Measurements from ENCODE around the gene SH3PXD2A. TPM values are rescaled to one million over a fixed set of nuclear protein-coding genes. Genes with fewer than 3 reads are reported as not detected.

The SH3PXD2A gene
- total RNA-seq, 1 experiment from 2014 or later: 13.2 TPM

GRCh38 chr10:103547391-103547946, 307.9 kb downstream of the SH3PXD2A start:
- TF ChIP-seq CTCF (IDR thresholded peaks at IDR 0.05; ENCODE audit: unreplicated experiment): no peak
- Mint-ChIP-seq H3K4me1 (ENCODE audit: insufficient read depth, unreplicated experiment) (no peaks in the 10 kb centered on the region), H3K27ac (ENCODE audit: low read depth, unreplicated experiment) (no peak overlapping the region), H3K9me3 (ENCODE audit: unreplicated experiment) (no peaks in the 10 kb centered on the region), H3K4me3 (ENCODE audit: unreplicated experiment) (no peak overlapping the region), H3K27me3 (ENCODE audit: insufficient read depth, unreplicated experiment) (peaks cover 13% of the 10 kb centered on the region), H3K36me3 (ENCODE audit: insufficient read depth, unreplicated experiment) (no peaks in the 10 kb centered on the region)
- CTCF ChIA-PET: interaction anchor here (1.1 kb wide), 1 partner anchor 11 kb away, joined by 5 read pairs; no protein-coding TSS in a partner anchor
- DNase-seq (ENCODE audit: unreplicated experiment): no peak
- POLR2A ChIA-PET: no interaction called here
- BruUV-seq (replicated peaks): no TSS peak
- intact Hi-C loops (cut with micrococcal nuclease): no loop called here

- no peak for DNase-seq (ENCODE audit: unreplicated experiment)
- Mint-ChIP-seq H3K27me3 (ENCODE audit: insufficient read depth, unreplicated experiment) (peaks cover 13% of the 10 kb centered on the region), H3K36me3 (ENCODE audit: insufficient read depth, unreplicated experiment) (no peaks in the 10 kb centered on the region), H3K9me3 (ENCODE audit: unreplicated experiment) (no peaks in the 10 kb centered on the region), H3K4me1 (ENCODE audit: insufficient read depth, unreplicated experiment) (no peaks in the 10 kb centered on the region), H3K27ac (ENCODE audit: low read depth, unreplicated experiment) (no peak overlapping the region), H3K4me3 (ENCODE audit: unreplicated experiment) (no peak overlapping the region)
- no TSS peak for BruUV-seq (replicated peaks)
- intact Hi-C loops (cut with micrococcal nuclease): no loop called here
- POLR2A ChIA-PET: no interaction called here
- TF ChIP-seq CTCF (IDR thresholded peaks at IDR 0.05; ENCODE audit: unreplicated experiment): no peak
- CTCF ChIA-PET: interaction anchor here (1.1 to 1.2 kb wide), 2 partner anchors 10 to 131 kb away, joined by 3 to 5 read pairs; no protein-coding TSS in a partner anchor
These were observed 309.0 kb downstream of the SH3PXD2A start for GRCh38 chr10:103546401-103546800.

- no TSS peak for BruUV-seq (replicated peaks)
- Mint-ChIP-seq H3K4me3 (ENCODE audit: unreplicated experiment) (no peak overlapping the region), H3K27ac (ENCODE audit: low read depth, unreplicated experiment) (no peak overlapping the region), H3K36me3 (ENCODE audit: insufficient read depth, unreplicated experiment) (no peaks in the 10 kb centered on the region), H3K4me1 (ENCODE audit: insufficient read depth, unreplicated experiment) (no peaks in the 10 kb centered on the region), H3K27me3 (ENCODE audit: insufficient read depth, unreplicated experiment) (peaks cover 19% of the 10 kb centered on the region), H3K9me3 (ENCODE audit: unreplicated experiment) (no peaks in the 10 kb centered on the region)
- intact Hi-C loops (cut with micrococcal nuclease): no loop called here
- no peak for DNase-seq (ENCODE audit: unreplicated experiment)
- CTCF ChIA-PET: interaction anchor here (0.6 to 1.2 kb wide), 2 partner anchors 107 to 130 kb away, joined by 3 read pairs; no protein-coding TSS in a partner anchor
- POLR2A ChIA-PET: no interaction called here
- no peak for TF ChIP-seq CTCF (IDR thresholded peaks at IDR 0.05; ENCODE audit: unreplicated experiment)
These were observed 309.6 kb downstream of the SH3PXD2A start for GRCh38 chr10:103545771-103546281.

- Mint-ChIP-seq H3K9me3 (ENCODE audit: unreplicated experiment) (no peaks in the 10 kb centered on the region), H3K36me3 (ENCODE audit: insufficient read depth, unreplicated experiment) (no peaks in the 10 kb centered on the region), H3K27ac (ENCODE audit: low read depth, unreplicated experiment) (no peak overlapping the region), H3K27me3 (ENCODE audit: insufficient read depth, unreplicated experiment) (peaks cover 24% of the 10 kb centered on the region), H3K4me1 (ENCODE audit: insufficient read depth, unreplicated experiment) (no peaks in the 10 kb centered on the region), H3K4me3 (ENCODE audit: unreplicated experiment) (no peak overlapping the region)
- intact Hi-C loops (cut with micrococcal nuclease): no loop called here
- DNase-seq (ENCODE audit: unreplicated experiment): no peak
- no TSS peak for BruUV-seq (replicated peaks)
- ChIA-PET POLR2A (no interaction called here), CTCF (interaction anchor here (0.6 to 1.2 kb wide), 2 partner anchors 107 to 130 kb away, joined by 3 read pairs; no protein-coding TSS in a partner anchor)
- TF ChIP-seq CTCF (IDR thresholded peaks at IDR 0.05; ENCODE audit: unreplicated experiment): no peak
These were observed 310.0 kb downstream of the SH3PXD2A start for GRCh38 chr10:103545366-103545765.

All from MCF 10A (cell line).